HG02798 (cell line): ENCODE results near the gene AMH.

Experiments used
- ATAC-seq: cut with Tn5 transposase; IDR thresholded peaks from one replicate; pipeline ENCODE4 v1.9.1; 2021; ENCODE audit warnings: mild to moderate bottlenecking; ENCODE audit not compliant: unreplicated experiment, poor library complexity

The AMH gene

GRCh38 chr19:2246801-2247361, 2.2 kb upstream of the AMH start:
- ATAC-seq: no peak

- ATAC-seq: no peak
These were observed 1.6 kb upstream of the AMH start for GRCh38 chr19:2247433-2248101.

DNA sequence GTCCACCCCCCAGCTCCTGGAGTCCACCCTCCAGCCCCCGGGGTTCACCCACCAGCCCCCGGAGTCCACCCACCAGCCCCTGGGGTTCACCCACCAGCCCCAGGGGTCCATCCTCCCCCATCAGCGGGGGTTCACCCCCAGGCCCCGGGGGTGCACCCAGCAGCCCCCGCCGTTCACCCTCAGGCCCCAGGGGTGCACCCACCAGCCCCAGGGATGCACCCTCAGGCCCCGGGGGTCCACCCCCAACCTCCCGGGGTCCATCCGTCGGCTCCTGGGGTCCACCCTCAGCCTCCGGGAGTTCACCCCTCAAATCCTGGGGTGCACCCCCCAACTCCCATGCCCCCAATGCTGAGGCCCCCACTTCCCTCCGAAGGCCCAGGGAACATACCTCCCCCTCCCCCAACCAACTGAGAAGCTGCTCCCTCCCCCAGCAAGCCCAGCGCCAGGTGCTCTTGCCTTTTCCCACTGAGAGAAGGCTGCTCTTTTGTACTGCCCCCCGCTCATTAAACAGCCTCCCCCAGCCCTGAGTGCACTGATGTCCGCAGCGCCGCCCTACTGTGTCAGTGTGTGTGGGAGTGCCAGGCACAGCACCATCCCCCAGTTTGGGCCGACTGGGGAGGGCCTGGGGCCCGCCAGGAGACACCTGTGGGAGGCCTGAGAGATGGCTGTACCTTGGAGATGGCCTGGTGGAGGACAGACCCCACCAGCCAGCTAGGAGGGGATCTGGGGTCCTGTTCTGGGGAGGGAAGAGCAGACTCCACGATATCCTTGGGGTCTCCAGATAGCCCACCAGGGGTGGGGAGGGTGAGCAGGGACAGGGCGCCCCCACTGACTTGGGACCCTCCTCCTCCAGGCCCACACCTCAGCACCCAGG, 750 bp upstream of the AMH start:
- no peak for ATAC-seq

DNA sequence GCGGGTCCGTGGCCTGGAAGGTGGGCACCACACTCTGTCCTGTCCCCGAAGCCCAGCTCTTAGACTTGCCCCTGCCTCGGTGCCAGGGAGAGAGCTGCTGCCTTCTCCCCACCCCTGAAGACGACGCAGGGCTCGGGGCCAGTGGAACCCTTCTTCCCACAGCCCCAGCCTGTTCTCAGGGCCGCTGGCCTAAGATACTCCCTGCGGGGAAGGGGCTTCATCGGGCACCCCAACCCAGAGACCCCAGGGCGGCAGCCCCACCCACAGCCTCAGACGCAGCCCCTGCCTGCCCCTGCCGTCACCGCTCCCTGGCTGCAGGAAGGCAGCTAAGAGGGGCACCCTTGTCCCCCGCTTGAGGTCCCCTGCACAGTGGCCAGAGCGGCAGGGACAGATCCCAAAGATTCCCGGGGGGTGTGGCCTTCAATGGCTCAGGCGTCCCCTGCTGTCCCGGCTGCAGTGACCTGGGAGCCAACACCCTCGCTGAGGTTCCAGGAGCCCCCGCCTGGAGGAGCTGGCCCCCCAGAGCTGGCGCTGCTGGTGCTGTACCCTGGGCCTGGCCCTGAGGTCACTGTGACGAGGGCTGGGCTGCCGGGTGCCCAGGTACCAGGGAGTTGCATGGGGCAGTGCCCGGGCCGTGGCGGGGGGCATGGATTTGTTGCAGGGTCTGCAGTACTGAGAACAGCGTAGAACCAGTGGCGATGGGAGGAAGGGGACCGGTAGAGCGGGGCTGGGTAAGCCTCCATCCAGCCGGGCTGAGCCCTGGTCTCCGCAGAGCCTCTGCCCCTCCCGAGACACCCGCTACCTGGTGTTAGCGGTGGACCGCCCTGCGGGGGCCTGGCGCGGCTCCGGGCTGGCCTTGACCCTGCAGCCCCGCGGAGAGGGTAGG, 1.0 kb downstream of the AMH start:
- ATAC-seq: no peak

DNA sequence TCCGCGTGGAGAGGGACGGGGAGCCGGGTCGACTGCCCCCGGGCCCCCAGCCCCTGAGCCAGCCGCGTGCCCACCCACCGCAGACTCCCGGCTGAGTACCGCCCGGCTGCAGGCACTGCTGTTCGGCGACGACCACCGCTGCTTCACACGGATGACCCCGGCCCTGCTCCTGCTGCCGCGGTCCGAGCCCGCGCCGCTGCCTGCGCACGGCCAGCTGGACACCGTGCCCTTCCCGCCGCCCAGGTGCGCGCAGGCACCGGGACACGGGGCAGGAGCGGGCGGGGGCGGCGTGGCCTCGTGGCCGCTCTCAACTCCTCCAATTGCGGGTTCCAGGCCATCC, 1.6 kb downstream of the AMH start:
- ATAC-seq: no peak

DNA sequence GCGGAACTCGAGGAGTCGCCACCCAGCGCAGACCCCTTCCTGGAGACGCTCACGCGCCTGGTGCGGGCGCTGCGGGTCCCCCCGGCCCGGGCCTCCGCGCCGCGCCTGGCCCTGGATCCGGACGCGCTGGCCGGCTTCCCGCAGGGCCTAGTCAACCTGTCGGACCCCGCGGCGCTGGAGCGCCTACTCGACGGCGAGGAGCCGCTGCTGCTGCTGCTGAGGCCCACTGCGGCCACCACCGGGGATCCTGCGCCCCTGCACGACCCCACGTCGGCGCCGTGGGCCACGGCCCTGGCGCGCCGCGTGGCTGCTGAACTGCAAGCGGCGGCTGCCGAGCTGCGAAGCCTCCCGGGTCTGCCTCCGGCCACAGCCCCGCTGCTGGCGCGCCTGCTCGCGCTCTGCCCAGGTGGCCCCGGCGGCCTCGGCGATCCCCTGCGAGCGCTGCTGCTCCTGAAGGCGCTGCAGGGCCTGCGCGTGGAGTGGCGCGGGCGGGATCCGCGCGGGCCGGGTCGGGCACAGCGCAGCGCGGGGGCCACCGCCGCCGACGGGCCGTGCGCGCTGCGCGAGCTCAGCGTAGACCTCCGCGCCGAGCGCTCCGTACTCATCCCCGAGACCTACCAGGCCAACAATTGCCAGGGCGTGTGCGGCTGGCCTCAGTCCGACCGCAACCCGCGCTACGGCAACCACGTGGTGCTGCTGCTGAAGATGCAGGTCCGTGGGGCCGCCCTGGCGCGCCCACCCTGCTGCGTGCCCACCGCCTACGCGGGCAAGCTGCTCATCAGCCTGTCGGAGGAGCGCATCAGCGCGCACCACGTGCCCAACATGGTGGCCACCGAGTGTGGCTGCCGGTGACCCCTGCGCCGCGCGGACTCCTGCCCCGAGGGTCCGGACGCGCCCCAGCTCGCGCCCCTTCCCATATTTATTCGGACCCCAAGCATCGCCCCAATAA, 2.3 kb downstream of the AMH start:
- ATAC-seq: no peak

DNA sequence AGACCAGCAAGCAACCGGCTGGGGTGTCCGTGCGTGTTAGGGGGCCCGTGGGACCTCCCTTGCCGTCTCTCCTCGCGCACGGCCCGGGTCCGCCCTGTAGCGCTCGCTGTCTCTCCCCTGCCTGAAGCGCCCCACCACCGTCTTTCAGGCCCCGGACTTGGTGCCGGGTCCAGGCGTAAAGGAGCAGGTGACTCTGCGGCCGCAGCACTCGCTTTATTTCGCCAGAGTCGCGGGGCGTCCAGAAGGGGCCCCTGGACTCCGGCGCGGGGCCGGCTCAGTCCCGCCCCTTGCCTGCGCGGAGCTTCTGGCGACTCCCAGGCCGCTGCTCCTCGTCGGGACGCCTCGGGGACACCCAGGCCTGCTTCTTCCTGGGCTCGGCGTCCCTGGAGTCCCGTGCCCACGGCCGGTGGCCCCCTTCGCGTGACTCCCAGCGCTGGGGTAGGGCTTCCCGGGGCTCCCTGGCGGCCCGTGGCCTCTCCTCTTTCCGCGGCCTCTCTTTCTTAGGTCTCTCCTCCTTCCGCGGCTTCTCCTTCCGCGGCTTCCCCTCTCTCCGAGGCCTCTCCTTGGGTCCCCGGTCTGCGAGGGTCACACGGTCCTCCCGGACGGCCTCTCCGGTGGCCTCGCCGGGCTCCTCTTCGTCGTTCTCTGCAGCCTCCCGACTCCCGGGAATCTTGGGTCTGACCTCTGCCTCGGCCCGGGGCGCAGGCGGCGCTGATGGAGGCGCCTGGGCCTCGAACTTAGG, 3.1 kb downstream of the AMH start:
- ATAC-seq: no peak

- no peak for ATAC-seq
These were observed 3.6 kb downstream of the AMH start for GRCh38 chr19:2252797-2253105.

- no peak for ATAC-seq
These were observed 4.3 kb downstream of the AMH start for GRCh38 chr19:2253106-2254063.

DNA sequence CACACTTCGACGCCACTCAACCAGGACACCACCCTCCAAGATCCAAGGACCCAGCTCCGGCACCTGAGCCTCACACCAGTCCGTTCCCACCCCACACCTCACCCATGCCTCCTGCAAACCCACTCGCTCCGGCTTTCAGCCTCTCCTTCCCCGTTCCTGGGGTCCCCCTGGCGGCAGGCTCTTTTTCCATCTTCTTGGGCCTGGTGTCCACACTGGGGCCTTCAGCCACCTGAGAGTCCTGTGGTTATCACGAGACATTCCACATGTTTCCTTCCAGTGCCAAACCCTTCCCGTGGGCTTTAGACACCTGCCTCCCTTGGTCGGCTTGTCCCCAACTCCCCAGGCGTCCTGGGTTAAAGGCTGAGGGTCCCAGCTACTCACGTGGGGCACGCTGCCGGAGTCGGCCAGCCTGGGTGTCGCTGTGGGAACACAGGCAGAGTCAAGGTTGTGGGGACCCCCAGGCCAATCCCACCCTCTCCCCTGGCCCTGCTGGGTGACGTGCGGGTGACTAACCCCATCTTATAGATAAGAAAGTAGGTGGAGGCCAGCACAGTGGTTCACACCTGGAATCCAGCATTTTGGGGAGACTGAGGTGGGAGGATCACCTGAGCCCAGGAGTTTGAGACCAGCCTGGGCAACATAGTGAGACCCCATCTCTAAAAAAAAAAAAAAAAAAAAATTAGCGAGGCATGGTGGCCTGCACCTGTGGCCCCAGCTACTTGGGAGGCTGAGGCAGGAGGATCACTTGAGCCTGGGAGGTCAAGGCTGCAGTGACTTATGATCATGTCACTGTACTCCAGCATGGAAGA, 5.1 kb downstream of the AMH start:
- no peak for ATAC-seq

DNA sequence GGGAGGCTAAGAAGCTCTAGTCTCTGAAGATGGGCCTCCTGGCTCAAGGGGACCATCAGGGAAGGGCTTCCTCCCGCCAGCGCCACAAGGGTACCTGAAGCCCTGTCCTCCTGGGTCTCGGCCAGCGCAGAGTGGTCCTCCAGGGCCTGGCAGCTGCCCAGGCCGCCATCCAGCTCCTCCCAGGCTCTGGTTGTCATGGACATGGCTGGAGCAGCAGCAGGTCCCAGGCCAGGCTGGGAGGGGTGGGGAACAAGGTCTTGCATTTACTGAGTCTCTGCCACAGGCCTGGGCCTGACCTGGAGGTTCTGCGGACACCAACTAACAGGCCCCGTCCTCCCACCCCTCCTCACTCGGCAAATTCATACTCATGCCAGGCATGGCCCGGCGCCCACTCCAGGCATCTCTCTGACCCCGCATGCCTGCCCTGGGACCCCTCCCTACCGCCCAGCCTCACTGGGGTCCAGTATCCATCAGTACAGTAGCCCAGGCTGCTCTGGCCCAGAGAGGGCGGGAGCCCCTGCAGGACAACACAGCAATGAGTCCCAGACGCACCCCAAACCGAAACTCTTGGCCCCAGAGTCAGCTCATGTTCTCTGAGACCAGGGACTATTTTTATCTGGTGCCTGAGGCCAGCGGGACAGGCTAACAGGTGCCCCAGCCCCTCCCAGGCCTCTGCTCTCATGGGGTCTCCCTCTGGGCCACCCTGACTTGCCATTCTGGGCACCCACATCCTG, 6.2 kb downstream of the AMH start:
- no peak for ATAC-seq

DNA sequence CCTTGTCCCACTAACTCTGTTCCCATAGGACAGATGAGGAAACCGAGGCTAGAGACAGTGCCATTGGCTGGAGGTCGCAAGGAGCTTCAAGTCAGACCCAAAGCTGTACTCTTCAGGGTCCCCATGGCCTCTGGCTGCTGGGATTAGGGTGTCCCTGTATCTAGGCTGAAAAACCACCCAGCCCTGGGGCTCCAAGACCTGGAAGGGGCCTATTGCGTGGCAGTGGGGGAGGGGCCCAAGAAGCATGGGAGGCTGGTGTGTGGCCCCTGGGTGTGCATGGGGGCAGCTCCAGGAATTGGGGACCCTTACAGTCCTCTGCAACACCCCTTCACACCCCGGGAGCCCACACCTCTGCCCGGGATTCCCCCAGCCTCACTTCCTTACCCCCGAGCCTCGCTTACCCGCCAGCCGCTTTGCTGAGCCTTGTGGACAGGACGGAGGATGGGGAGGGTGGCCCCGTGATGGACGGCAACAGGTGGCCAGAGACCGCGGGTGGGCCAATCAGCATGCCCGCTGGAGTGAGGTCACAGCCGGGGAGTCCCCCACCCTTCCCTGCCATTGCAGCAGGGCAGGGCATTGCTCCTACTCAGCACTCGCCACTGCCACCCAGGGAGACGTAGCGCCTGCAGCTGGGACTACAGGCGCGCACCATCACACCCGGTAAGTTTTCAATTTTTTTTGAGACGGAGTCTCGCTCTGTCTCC, 7.0 kb downstream of the AMH start, which contains the start of gene JSRP1:
TSS of gene JSRP1 (minus strand) at position 436 of the 704 bp plus-strand sequence. CDS start 1,103 bp downstream, outside the sequence.
- ATAC-seq: no peak

DNA sequence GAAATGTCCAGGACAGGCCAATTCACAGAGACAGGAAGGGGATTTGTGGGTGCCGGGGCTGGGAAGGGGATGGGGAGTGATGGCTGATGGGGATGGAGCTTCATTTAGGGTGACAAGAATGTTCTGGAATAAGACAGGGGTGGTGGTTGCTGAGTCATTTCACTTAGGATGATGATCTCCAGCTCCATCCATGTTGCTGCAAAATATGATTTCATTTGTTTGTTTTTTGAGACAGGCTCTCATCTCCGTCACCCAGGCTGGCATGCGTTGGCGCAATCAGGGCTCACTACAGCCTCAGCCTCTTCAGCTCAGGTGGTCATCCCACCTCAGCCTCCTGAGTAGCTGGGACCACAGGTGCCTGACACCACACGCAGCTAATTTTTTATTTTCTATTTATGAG, 10.2 kb downstream of the AMH start:
- no peak for ATAC-seq

DNA sequence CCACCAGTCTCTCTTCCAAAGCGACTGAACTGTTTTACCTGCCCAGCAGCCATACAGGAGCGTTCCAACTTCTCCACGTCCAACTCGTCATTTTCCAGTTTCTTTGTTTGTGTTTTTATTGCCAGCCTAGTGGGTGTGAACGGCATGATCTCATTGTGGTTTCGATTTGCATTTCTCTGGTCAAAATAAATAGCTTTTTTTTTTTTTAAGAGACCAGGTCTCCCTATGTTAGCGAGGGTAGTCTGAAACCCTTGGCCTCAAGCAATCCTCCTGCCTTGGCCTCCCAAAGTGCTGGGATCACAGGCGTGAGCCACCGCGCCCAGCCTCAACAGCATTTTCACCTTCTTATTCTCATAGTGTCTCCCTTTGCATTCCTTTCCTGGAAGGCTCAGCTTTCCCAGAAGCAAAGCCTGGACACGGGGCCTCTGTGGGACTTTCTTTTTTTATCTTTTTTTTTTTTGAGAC, 11.2 kb downstream of the AMH start:
- ATAC-seq: no peak

DNA sequence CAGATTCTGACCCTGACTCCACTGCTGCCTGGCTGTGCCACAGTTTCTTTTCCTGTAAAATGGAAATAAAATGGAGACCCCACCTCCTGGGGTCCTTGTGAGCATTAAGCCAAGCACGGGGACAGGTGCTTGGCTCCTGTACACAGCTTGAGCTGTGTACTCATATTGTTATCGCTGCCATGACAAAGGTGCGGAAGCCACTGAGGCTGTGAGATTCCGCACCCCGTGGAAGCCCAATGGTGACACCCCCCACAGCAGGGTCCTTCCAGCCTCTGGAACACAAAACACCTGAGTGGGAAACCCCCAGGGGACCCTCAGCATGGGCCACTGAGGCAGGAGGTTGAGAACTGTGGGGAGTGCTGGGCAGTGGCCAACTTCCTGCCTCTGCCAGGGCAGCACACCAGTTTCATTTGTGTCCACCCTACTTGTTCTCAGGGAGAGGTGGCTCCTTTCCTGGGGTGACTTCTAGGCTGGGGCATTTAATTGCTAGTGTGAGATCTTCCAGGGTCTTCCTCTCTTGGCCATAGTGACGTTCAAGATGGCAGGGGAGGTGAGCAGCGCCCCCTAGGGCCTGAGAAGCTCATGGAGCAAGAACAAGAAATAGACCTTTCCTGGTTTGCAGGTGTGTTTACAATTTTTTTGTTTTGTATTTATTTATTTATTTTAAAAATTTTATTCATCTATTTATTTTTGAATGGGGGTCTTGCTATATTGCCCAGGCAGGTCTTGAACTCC, 12.5 kb downstream of the AMH start:
- ATAC-seq: no peak
